Brain microvascular endothelial cell (primary cell): ENCODE results near the gene ABHD3.
"Not testable (repeated sequence)": the region's sequence is repeated elsewhere in the genome, so short reads cannot be mapped to it uniquely, and the experiment has no call there.

Experiments
- DNase-seq: peaks from one replicate; pipeline ENCODE4 v3.0.0-alpha.2; 2020
- H3K27ac ChIP-seq: fragments of 250-450 bp; sonication (Bioruptor Pico); 2 replicates; pipeline ENCODE4 v1.5.1; 2020; ENCODE audit warnings: mild to moderate bottlenecking, moderate library complexity
- H3K27me3 ChIP-seq: fragments of 250-450 bp; sonication (Bioruptor Pico); replicated peaks from 2 replicates; pipeline ENCODE4 v1.5.1; 2020; ENCODE audit warnings: mild to moderate bottlenecking
- H3K36me3 ChIP-seq: fragments of 250-450 bp; sonication (Bioruptor Pico); replicated peaks from 2 replicates; pipeline ENCODE4 v1.5.1; 2020; ENCODE audit warnings: mild to moderate bottlenecking
- H3K4me3 ChIP-seq: 2 replicates; pipeline ENCODE4 v1.5.1; 2011; ENCODE audit warnings: low read depth, mild to moderate bottlenecking, control low read depth, low read length, moderate library complexity
- in situ Hi-C: cut with HindIII; loops from 2 replicates; pipeline ENCODE4 v1.10.0; 2017; ENCODE audit warnings: low sequenced_read_pairs, low pct_ligation_motif_present
- TF ChIP-seq, protein P1 (sequence below): IDR thresholded peaks from 2 replicates; pipeline ENCODE4 v1.5.1; 2011; ENCODE audit warnings: low read depth, mild to moderate bottlenecking, moderate library complexity, low read length, control low read depth, inconsistent platforms; ENCODE audit errors: missing control alignments

ABHD3 gene

GRCh38 chr18:21638822-21639221 is 65.8 kb downstream of the ABHD3 start:
- Histone ChIP-seq H3K27me3 (no peaks in the 10 kb centered on the region), H3K4me3 (no peak overlapping the region), H3K27ac (no peak overlapping the region), H3K36me3 (no peaks in the 10 kb centered on the region)
- TF ChIP-seq, protein P1, sequence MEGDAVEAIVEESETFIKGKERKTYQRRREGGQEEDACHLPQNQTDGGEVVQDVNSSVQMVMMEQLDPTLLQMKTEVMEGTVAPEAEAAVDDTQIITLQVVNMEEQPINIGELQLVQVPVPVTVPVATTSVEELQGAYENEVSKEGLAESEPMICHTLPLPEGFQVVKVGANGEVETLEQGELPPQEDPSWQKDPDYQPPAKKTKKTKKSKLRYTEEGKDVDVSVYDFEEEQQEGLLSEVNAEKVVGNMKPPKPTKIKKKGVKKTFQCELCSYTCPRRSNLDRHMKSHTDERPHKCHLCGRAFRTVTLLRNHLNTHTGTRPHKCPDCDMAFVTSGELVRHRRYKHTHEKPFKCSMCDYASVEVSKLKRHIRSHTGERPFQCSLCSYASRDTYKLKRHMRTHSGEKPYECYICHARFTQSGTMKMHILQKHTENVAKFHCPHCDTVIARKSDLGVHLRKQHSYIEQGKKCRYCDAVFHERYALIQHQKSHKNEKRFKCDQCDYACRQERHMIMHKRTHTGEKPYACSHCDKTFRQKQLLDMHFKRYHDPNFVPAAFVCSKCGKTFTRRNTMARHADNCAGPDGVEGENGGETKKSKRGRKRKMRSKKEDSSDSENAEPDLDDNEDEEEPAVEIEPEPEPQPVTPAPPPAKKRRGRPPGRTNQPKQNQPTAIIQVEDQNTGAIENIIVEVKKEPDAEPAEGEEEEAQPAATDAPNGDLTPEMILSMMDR = no peak
- in situ Hi-C loops = no loop called here
- DNase-seq = no peak

DNA sequence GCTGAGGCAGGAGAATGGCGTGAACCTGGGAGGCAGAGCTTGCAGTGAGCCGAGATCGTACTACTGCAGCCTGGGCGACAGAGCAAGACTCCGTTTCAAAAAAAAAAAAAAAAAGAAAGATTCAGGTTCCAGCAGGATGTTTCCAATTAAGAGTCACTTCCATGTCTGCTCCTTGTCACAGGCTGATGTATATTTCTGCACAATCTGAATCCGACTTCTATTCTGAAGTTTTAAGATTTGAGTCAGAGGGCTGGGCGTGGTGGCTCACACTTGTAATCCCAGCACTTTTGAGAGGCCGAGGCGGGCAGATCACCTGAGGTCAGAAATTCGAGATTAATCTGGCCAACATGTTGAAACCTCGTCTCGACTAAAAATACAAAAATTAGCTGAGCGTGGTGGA is 67.8 kb downstream of the ABHD3 start:
- TF ChIP-seq, protein P1 = no peak
- in situ Hi-C loops = no loop called here
- H3K27ac ChIP-seq = no peak overlapping the region

DNA sequence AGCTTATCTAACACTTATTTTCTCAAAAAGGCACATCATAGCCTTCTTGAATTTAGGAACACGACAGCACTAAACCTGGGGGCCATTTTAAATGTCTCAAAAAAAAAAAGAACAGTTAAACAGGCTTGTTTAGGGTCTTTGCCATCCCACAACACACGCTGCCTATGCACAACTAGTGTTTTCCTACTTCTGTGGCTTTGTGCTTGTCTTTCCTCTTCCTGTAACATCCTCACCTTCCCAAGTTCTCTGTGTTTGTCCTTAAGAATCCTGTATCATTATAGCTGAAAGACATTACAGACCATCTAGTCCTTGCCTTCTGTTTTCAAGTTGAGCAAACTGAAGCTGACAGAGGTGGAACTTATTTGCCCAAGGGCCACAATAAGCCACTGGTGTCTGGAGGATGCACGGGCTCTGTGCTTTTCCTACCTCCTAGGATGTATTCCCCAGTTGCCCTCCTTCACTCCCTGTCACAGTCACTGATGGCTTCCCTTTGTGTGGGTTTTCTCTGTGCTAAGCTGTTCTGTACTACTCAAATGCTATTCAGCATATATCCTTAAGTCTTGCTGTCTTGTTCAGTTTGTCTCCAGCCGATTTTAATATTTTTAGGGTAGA is 69.9 kb downstream of the ABHD3 start:
- TF ChIP-seq, protein P1 = no peak

More for the DNA sequence above, 67.8 kb downstream of the ABHD3 start:
- no peak overlapping the region for H3K4me3 ChIP-seq
- no peaks in the 10 kb centered on the region for H3K27me3 ChIP-seq
- no peak for DNase-seq
- H3K36me3 ChIP-seq = peaks cover 2% of the 10 kb centered on the region

GRCh38 chr18:21632393-21632792 is 72.2 kb downstream of the ABHD3 start:
- no peak for DNase-seq
- in situ Hi-C loops = no loop called here
- no peak overlapping the region for H3K4me3 ChIP-seq
- H3K36me3 ChIP-seq = peaks cover 16% of the 10 kb centered on the region
- H3K27ac ChIP-seq = no peak overlapping the region
- H3K27me3 ChIP-seq = no peaks in the 10 kb centered on the region
- TF ChIP-seq, protein P1 = no peak

More for the DNA sequence above, 69.9 kb downstream of the ABHD3 start:
- no peak for DNase-seq
- H3K27me3 ChIP-seq = no peaks in the 10 kb centered on the region
- H3K4me3 ChIP-seq = no peak overlapping the region
- H3K27ac ChIP-seq = no peak overlapping the region
- in situ Hi-C loops = no loop called here
- H3K36me3 ChIP-seq = peaks cover 7% of the 10 kb centered on the region

- no peak for DNase-seq
- TF ChIP-seq, protein P1 = no peak
- Histone ChIP-seq H3K36me3 (peaks cover 24% of the 10 kb centered on the region), H3K27ac (no peak overlapping the region), H3K27me3 (no peaks in the 10 kb centered on the region), H3K4me3 (no peak overlapping the region)
- in situ Hi-C loops = no loop called here
Observed at GRCh38 chr18:21629089-21629832, 75.3 kb downstream of the ABHD3 start.

- in situ Hi-C loops, H3K27ac ChIP-seq, DNase-seq, H3K27me3 ChIP-seq, H3K4me3 ChIP-seq: not testable (repeated sequence)
- peaks cover 25% of the 10 kb centered on the region for H3K36me3 ChIP-seq
Observed at GRCh38 chr18:21621640-21622039, 82.9 kb downstream of the ABHD3 start.
